HCEC 1CT (cell line): ENCODE data around the gene TUBB3.

Experiments used
- DNase-seq: peaks from one replicate; pipeline ENCODE4 v3.0.0-alpha.2; 2017

TUBB3 gene

GRCh38 chr16:89971495-89972243 lies 48.5 kb downstream of the TUBB3 start:
- DNase-seq = no peak

DNA sequence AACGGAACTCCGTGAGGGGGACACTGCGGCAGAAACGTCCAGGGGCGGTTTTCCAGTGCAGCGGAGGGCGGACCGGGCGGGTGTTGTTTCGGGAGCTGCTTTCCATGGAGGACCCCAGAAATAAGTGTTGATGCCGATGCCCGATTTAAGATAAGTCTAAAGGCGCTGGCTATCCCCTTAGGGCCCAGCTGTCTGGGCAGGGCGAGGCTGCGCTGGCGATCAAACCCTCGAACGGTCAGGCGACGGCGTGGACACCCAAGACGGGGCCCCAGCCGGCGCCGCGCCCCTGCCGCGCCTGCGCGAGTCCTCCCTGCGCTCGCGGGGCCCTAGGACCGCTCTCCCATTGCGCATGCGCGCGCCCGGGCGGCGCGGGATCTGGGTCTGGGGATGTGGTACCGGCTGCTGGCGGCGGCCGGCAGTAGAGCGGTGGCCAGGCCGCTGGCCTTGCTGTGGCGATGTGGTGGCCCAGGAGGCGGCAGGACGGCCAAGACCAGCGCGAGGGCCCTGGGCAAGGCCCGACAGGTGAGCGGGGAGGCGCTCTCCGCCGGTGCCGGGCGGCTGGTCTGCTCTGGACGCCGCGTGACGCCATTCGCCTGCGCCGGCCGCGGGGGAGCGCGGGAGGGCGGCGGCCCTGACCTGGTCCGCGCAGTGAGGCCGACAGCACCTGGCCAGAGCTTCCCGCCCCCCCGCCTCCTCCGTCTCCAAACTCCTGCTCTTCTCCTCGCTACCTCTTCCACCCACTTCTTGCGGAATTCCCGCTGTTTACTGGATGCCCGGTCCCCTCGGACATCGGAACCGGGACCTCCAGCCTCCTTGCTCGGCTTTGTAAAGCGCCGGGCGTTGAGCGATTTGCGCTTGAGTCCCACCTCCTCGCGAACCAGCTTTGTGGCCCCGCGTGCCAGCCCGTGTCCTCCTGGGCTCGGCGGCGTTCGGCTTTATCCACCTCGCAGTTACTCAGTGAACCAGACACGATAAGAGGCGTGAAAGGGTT lies 49.4 kb downstream of the TUBB3 start:
- peak; percentile 86 for DNase-seq

DNA sequence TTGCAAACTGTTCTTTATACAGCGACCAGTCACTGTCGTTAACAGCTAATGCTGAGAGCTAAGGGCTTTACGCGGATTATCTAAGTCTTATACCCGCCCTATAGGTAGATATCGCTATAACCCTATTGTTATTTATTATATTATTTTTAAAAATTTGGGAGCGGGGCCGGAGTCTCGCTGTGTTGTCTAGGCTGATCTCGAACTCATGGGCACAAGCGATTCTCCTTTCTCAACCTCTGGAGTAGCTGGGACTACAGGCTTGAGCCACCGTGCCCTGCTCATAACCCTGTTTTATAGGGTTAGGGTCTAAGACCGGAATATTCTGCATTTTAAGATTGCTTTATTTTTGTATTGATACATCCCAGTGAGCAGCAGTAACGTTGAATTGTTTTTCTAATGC lies 50.1 kb downstream of the TUBB3 start:
- no peak for DNase-seq

DNA sequence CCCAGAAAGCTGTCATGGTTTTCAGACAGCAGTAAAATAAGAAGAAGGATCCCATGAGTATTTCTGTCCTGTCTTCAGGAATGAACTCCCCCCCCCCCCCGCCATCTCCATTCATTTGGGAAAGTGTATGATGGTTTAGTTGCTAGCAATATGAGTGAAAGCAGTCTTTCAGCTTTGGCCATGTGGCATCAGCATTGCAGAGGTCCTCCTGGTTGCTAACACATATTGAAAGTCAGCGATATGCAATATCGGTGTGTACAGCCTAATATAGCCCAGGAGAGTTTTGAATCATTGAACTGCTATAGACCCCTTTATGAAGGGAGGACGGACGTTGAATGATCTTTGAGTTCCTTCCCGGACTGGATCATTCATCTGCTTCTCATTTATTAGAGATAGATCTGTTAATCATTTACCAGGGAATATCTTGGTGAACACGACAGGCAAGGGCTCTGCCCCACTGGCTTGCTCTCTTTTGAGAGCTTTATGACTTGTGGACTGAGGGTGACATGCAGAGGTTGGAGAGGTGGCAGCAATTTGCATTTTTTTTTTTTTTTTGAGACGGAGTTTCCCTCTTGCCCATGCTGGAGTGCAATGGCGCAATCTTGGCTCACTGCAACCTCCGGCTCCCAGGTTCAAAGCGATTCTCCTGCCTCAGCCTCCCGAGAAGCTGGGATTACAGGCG lies 50.7 kb downstream of the TUBB3 start:
- DNase-seq = no peak

GRCh38 chr16:89974870-89975269 lies 51.7 kb downstream of the TUBB3 start:
- DNase-seq = no peak

DNA sequence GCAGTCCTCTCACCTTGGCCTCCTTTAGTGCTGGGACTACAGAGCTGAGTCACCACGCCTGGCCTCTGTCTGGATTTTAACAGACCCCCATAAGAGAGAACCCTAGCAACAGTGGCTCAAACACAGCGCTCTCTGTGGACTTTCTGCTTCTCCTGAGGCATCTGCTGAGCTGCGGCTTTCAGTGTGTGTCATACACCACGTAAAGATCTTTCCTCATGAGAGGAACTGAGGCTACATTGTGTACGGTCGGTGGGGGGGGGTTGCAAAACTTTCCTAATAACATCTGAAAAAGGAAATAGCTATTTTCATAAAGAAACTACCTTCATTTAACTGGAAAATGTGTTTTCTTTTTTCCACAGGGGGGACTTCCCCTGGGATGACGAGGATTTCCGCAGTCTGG lies 58.3 kb downstream of the TUBB3 start:
- DNase-seq = no peak

- no peak for DNase-seq
Observed at GRCh38 chr16:89982318-89982717, 59.2 kb downstream of the TUBB3 start.

GRCh38 chr16:89983536-89983935 lies 60.4 kb downstream of the TUBB3 start:
- DNase-seq = no peak

GRCh38 chr16:89984216-89984615 lies 61.1 kb downstream of the TUBB3 start:
- no peak for DNase-seq

- DNase-seq = no peak
Observed at GRCh38 chr16:89985219-89985618, 62.1 kb downstream of the TUBB3 start.
